Ovary (tissue), 3 donors: ENCODE results near the gene ANO2.

ENCODE experiments used
- POLR2A ChIP-seq: fragments of 450-650 bp; IDR thresholded peaks from one replicate; pipeline ENCODE4 v1.6.1; 2017; ENCODE audit warnings: antibody characterized with exemption, mild to moderate bottlenecking, moderate library complexity
- TF ChIP-seq, protein P1 (sequence below), 3 donors: fragments of 450-650 bp in 2 of 3; fragments of 200-600 bp in 1 of 3; IDR thresholded peaks; one replicate each; pipeline versions ENCODE4 v1.5.1 to v1.8.0; 2016 to 2022; ENCODE audit warnings: antibody characterized with exemption in 3 of 3, mild to moderate bottlenecking in 1 of 3
- donor health status: DM: no; HTN: no; CAD: no.

DNA sequence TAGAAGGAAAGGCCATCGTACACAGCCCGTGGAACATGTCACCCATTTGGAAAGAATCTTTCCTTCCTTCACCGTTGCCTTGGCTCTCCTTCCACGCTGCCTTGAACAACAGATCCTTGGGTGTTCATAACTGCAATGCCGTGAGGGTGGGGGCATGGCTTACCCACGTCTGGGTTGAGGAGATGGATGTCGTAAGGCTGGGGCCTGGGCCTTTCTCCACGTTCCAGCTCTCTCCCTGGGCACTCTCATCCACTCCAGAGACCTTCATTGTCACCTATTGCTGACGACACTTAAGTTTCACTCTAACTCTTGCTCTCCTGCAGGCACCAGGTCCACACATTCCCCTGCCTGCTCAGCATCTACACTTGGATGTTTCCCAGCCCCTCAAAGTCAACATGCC is 19.4 kb downstream of the ANO2 start:
- no peak for TF ChIP-seq POLR2A
- TF ChIP-seq, protein P1, sequence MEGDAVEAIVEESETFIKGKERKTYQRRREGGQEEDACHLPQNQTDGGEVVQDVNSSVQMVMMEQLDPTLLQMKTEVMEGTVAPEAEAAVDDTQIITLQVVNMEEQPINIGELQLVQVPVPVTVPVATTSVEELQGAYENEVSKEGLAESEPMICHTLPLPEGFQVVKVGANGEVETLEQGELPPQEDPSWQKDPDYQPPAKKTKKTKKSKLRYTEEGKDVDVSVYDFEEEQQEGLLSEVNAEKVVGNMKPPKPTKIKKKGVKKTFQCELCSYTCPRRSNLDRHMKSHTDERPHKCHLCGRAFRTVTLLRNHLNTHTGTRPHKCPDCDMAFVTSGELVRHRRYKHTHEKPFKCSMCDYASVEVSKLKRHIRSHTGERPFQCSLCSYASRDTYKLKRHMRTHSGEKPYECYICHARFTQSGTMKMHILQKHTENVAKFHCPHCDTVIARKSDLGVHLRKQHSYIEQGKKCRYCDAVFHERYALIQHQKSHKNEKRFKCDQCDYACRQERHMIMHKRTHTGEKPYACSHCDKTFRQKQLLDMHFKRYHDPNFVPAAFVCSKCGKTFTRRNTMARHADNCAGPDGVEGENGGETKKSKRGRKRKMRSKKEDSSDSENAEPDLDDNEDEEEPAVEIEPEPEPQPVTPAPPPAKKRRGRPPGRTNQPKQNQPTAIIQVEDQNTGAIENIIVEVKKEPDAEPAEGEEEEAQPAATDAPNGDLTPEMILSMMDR (IDR thresholded peaks at IDR 0.05) = no peak
